ENCODE data around the gene NOL4L.

Gene NOL4L

DNA sequence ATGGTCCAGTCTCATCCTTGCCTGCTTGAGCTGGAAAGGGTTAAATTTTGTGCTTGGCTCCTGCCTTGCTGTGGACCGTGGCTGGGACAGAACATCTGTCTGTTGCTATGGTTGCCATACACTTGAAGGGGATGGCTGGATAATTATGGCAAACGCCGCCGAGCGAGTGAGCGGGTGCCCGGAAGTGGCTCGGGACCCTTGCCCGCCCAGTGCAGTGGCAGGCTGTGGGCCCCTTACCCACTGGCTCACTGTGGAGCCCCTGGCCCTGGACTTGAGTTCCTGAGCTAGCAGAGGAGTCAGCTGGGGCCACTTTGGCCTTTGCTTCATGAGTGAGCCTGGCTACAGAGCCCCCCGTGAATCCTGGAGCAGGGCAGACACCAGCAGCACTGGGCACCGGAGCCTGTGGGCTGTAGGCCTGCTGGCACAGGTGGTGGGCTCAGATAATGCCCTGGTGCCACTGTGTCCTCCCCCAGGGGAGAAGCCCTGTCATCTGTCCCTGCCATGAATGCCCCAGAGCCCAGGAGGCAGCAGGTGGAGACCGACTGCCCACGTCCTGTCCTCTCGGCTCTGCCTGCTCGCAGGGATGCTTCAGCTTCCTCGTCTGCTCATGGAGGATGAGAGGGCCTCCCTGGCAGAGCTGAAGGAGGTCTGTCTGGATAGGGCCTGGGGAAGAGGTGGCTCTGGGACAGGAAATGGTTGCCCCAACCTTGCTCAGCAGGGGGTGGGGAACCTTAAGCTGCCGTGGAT, 25.5 kb upstream of the NOL4L start:
- no peak for DNase-seq (ENCODE audit: low read depth in 1 of 2, low spot score in 1 of 2)
- in situ Hi-C loops (cut with HindIII; ENCODE audit: low pct_unique_long_range_greater_than_20kb, low sequenced_read_pairs): no loop called here
- no peak for TF ChIP-seq JUND (IDR thresholded peaks at IDR 0.05; ENCODE audit: low read depth)

GRCh38 chr20:32609993-32610392, 24.9 kb upstream of the NOL4L start:
- in situ Hi-C loops (cut with HindIII; ENCODE audit: low pct_unique_long_range_greater_than_20kb, low sequenced_read_pairs): no loop called here
- DNase-seq (ENCODE audit: low read depth in 1 of 2, low spot score in 1 of 2): no peak
- no peak for TF ChIP-seq JUND (IDR thresholded peaks at IDR 0.05; ENCODE audit: low read depth)

DNA sequence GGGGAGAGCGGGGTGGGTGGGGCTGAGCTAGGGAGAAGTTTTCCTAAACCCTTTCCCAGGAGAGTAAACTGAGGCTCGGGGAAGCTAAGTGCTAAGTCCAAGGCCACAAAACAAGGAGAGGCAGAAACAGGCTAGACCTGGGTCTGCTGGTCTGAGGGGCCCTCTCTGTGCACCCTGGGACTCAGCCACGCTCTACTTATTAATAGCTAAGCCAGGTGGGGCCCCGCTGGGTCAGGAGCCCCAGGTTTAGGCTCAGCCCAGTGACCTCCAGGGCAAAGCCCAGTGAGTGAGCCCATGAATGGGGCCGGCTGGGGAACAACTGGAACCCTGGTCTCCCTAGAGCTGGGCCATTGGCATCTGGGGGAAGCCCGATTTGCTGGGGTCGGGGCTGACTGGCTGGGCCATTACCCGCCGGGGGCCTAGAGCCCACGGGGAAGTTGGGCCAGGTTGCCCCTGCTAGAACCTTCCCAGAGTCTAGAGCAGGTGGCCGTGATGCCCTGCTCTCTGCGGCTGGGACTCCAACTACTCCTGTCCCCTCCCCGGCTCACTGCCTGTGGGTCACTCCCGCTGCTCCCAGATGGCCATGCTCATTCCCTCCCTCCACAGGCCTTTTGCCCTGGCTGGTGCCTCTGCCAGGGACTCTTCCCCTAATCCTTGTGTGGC, 24.1 kb upstream of the NOL4L start:
- DNase-seq (ENCODE audit: low read depth in 1 of 2, low spot score in 1 of 2): no peak
- in situ Hi-C loops (cut with HindIII; ENCODE audit: low pct_unique_long_range_greater_than_20kb, low sequenced_read_pairs): no loop called here
- TF ChIP-seq JUND (IDR thresholded peaks at IDR 0.05; ENCODE audit: low read depth): no peak

DNA sequence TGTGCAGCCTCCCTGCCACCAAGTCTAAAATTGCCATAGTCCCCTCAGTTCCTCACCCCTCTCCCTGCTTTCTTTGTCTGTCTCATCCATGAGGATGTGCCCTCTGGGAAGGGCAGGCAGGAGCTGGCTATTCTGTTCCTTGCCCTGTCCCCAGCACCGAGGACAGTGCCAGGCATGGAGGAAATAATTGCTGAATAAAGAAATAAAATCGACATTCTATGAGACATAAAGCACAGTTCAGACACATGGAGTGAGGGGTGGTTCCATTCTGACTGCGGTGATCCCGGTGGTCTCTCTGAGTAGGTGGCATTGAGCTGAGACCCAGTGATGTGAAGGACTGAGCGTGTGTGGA, 23.5 kb upstream of the NOL4L start:
- in situ Hi-C loops (cut with HindIII; ENCODE audit: low pct_unique_long_range_greater_than_20kb, low sequenced_read_pairs): no loop called here
- no peak for TF ChIP-seq JUND (IDR thresholded peaks at IDR 0.05; ENCODE audit: low read depth)
- no peak for DNase-seq (ENCODE audit: low read depth in 1 of 2, low spot score in 1 of 2)

- TF ChIP-seq JUND (IDR thresholded peaks at IDR 0.05; ENCODE audit: low read depth): no peak
- in situ Hi-C loops (cut with HindIII; ENCODE audit: low pct_unique_long_range_greater_than_20kb, low sequenced_read_pairs): no loop called here
- DNase-seq (ENCODE audit: low read depth in 1 of 2, low spot score in 1 of 2): no peak
Observed at GRCh38 chr20:32607727-32608663, 22.9 kb upstream of the NOL4L start.

- no peak for TF ChIP-seq JUND (IDR thresholded peaks at IDR 0.05; ENCODE audit: low read depth)
- DNase-seq (ENCODE audit: low read depth in 1 of 2, low spot score in 1 of 2): no peak
- in situ Hi-C loops (cut with HindIII; ENCODE audit: low pct_unique_long_range_greater_than_20kb, low sequenced_read_pairs): no loop called here
Observed at GRCh38 chr20:32607324-32607723, 22.2 kb upstream of the NOL4L start.

DNA sequence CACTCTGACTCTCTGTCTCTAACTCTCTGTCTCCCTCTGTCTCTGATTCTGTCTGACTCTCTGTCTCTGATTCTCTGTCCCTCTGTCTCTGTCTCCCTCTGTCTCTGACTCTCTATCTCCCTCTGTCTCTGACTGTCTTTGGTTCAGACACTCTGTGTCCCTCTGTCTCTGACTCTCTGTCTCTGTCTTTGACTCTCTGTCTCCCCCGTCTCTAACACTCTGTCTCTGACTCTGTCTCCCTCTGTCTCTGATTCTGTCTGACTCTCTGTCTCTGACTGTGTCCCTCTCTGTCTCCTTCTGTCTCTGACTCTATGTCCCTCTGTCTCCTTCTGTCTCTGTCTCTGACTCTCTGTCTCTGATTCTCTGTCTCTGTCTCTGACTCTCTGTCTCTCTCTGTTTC, 21.7 kb upstream of the NOL4L start:
- in situ Hi-C loops (cut with HindIII; ENCODE audit: low pct_unique_long_range_greater_than_20kb, low sequenced_read_pairs): no loop called here
- no peak for TF ChIP-seq JUND (IDR thresholded peaks at IDR 0.05; ENCODE audit: low read depth)
- no peak for DNase-seq (ENCODE audit: low read depth in 1 of 2, low spot score in 1 of 2)

DNA sequence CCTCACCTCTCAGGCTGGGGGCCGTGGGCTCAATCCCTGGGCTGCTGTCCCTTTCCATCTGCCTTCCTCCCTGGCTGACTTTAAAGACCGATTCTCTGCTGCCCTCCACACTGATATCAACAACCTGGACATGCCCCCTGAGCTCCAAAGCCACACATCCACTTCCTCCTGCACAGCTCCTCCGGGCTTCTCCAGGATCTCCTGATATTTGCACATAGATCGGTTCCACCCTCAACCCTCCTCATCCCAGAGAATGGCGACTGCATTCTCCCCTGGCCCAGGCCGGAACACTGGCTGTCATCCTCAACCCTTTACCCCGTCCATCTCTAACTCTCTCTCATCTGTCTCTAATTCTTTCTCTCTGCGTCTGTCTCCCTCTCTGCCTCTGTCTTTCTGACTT, 21.0 kb upstream of the NOL4L start:
- DNase-seq (ENCODE audit: low read depth in 1 of 2, low spot score in 1 of 2): no peak
- in situ Hi-C loops (cut with HindIII; ENCODE audit: low pct_unique_long_range_greater_than_20kb, low sequenced_read_pairs): no loop called here
- TF ChIP-seq JUND (IDR thresholded peaks at IDR 0.05; ENCODE audit: low read depth): no peak

DNA sequence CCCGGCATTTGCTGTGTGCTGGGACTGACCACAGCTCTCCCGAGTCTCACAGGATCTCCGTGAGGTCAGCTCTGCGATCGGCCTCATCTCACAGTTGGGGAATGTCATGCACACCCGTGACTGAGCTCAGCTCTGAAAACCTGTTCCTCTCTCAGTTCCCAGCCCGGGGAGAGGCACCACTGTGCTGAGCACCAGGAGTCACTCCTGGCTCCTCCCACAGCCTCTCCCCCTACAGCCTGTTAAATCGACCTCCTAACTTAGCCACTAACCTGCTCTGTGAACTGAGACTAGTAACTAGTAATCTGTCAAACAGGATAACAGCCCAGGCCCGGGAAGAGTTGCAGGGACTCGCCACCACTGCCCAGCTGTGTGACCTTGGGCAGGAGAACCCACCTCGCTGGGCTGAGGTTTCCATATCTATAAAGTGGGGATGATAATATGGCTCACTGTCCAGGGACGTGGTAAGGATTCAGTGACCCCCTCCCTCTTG, 20.1 kb upstream of the NOL4L start:
- no peak for TF ChIP-seq JUND (IDR thresholded peaks at IDR 0.05; ENCODE audit: low read depth)
- in situ Hi-C loops (cut with HindIII; ENCODE audit: low pct_unique_long_range_greater_than_20kb, low sequenced_read_pairs): no loop called here
- DNase-seq (ENCODE audit: low read depth in 1 of 2, low spot score in 1 of 2): peak in 1 of 2 experiments; percentile 26

DNA sequence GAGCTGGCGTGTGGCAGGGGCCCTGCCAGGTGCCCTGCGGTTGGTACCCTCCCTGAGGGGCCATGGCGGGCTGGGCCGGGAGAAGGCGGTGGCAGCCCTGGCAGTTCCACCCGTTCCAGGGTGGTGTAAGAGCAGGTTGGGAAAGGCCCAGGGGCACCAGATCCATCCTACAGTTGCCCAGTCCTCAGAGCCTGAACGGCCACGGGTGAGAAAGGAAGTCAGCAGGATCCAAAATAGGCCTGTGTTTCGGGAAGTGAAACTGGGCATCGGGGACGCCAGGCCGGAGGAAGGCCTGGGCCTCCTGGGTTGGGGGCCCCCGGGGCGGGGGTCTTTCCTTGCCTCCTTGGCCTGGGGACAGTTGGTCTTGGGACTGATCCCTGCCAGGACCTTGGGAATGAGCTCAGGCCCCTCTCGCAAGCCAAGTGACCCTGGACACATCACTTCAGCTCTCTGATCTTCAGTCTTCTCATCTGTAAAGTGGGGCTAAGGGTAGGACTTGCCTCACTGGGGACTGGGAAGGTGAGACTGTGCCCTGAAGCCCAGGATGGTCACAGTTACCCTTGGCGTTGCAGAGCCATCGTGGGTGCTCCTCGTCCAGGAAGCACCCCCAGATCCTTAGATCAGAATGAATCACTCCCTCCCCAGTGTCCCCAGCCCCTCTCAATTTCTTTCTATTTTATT, 18.1 kb upstream of the NOL4L start:
- in situ Hi-C loops (cut with HindIII; ENCODE audit: low pct_unique_long_range_greater_than_20kb, low sequenced_read_pairs): no loop called here
- no peak for TF ChIP-seq JUND (IDR thresholded peaks at IDR 0.05; ENCODE audit: low read depth)
- no peak for DNase-seq (ENCODE audit: low read depth in 1 of 2, low spot score in 1 of 2)

DNA sequence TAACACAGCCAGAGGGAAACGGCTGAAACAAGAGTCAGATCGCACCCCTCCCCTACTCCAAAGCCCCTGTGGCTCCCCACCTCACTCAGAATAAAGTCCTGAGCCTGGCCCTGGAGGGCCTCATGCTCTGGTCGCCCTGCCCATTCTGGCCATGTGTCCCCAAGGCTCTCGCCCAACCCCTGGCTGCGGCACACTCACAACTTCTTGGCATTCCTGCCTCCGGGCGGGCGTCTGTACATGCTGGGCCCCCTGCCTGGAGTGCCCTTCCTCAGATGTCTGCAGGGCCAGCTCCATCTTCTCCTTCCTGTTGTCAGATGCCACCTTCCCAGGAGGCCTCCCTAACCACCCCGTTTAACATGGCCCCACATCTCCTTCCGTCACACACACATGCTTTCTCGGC, 17.1 kb upstream of the NOL4L start:
- TF ChIP-seq JUND (IDR thresholded peaks at IDR 0.05; ENCODE audit: low read depth): no peak
- in situ Hi-C loops (cut with HindIII; ENCODE audit: low pct_unique_long_range_greater_than_20kb, low sequenced_read_pairs): no loop called here
- DNase-seq (ENCODE audit: low read depth in 1 of 2, low spot score in 1 of 2): no peak

GRCh38 chr20:32600681-32601237, 15.6 kb upstream of the NOL4L start:
- no peak for TF ChIP-seq JUND (IDR thresholded peaks at IDR 0.05; ENCODE audit: low read depth)
- DNase-seq (ENCODE audit: low read depth in 1 of 2, low spot score in 1 of 2): no peak
- in situ Hi-C loops (cut with HindIII; ENCODE audit: low pct_unique_long_range_greater_than_20kb, low sequenced_read_pairs): no loop called here

All from T47D (cell line).